Thyroid gland (tissue), 4 donors: ENCODE data around the gene SEPTIN8. TPM values are rescaled to one million over a fixed set of nuclear protein-coding genes. Genes with fewer than 3 reads are reported as not detected.
A peak's percentile ranks its signal among the peaks of the same experiment; 100 is the strongest.

ENCODE experiments used
- DNase-seq, 2 donors: peaks; one replicate each; pipeline ENCODE4 v3.0.0-alpha.2; 2019
- H3K27ac ChIP-seq, 3 donors: fragments of 200-600 bp; sonication (generic); 1 replicate in 2 of 3; 2 replicates in 1 of 3; pipeline ENCODE4 v1.5.1; 2016 to 2019; ENCODE audit warnings: mild to moderate bottlenecking in 1 of 3, moderate library complexity in 1 of 3
- H3K27me3 ChIP-seq: fragments of 200-600 bp; sonication (generic); one replicate; pipeline ENCODE4 v1.5.1; 2019
- H3K36me3 ChIP-seq, 2 donors: fragments of 200-600 bp; sonication (generic); one replicate each; pipeline ENCODE4 v1.5.1; 2016 to 2019
- H3K4me1 ChIP-seq, 2 donors: fragments of 200-600 bp; sonication (generic); one replicate each; pipeline ENCODE4 v1.5.1; 2017 to 2019
- H3K4me3 ChIP-seq, 3 donors: fragments of 200-600 bp; sonication (generic); replicated peaks in 1 of 3; 1 replicate in 2 of 3; 2 replicates in 1 of 3; pipeline ENCODE4 v1.5.1; 2016; ENCODE audit warnings: mild to moderate bottlenecking in 1 of 3
- H3K9me3 ChIP-seq: fragments of 200-600 bp; sonication (generic); one replicate; pipeline ENCODE4 v1.5.1; 2017
- CTCF ChIP-seq, 6 experiments: fragments of 200-600 bp in 3 of 6; fragments of 450-650 bp in 3 of 6; sonication (generic) in 3 of 6; IDR thresholded peaks; one replicate each; pipeline ENCODE4 v1.5.1; 2016 to 2019; ENCODE audit warnings: antibody characterized with exemption in 6 of 6, mild to moderate bottlenecking in 2 of 6, inconsistent platforms in 1 of 6, moderate library complexity in 1 of 6
- POLR2A ChIP-seq, 2 donors: fragments of 450-650 bp; IDR thresholded peaks; one replicate each; pipeline ENCODE4 v1.6.1; 2017; ENCODE audit warnings: antibody characterized with exemption in 2 of 2, mild to moderate bottlenecking in 2 of 2, moderate library complexity in 1 of 2
- WGBS, 2 donors: methylation state at CpG; one replicate each; pipeline ENCODE4 v1.1.5; 2017; 5-methylcytosine and 5-hydroxymethylcytosine counted together
- intact Hi-C: fragments of 100-400 bp; cut with DNase I; formaldehyde crosslinking; loops from one replicate; pipeline ENCODE4 v1.15.1; 2023
- total RNA-seq, 4 donors: library from RNA; depleted of rRNA; stranded (reverse); fragments of >200 nt; gene quantifications; one replicate each; pipeline ENCODE4 v1.2.3, GENCODE V29; 2016

The SEPTIN8 gene
- total RNA-seq, 4 donors from 2014 or later: 41.9 to 57.7 (median 46.7) TPM

- intact Hi-C loops: no loop called here
- Histone ChIP-seq H3K4me1 (peaks cover 6 to 10% of the 10 kb centered on the region in 2 donors), H3K4me3 (peak within 1 kb of the TSS in 2 of 3 donors; percentile 30 to 52), H3K27ac (peak within 1 kb of the TSS in 2 of 3 donors; percentile 36 to 38), H3K9me3 (no peaks in the 10 kb centered on the region), H3K27me3 (no peaks in the 10 kb centered on the region), H3K36me3 (no peaks in the 10 kb centered on the region)
- 4 to 8% methylated on average over 22 to 33 of the region's 68 CpGs for WGBS, 2 donors
- peak; percentile 64 to 69 for DNase-seq
- TF ChIP-seq POLR2A (IDR thresholded peaks at IDR 0.05): peak in 1 of 2 donors; percentile 10
- TF ChIP-seq CTCF (IDR thresholded peaks at IDR 0.05): no peak
These were observed 36.0 kb upstream of the SEPTIN8 start, which contains the start of gene SOWAHA for GRCh38 chr5:132812781-132813598. SOWAHA (plus strand) TSS chr5:132813302; CDS start chr5:132813622, 320 bp downstream.

GRCh38 chr5:132812123-132812765, 35.2 kb upstream of the SEPTIN8 start:
- no peak overlapping the region for H3K4me3 ChIP-seq
- WGBS, 2 donors: 47 to 53% methylated on average over 18 of the region's 18 CpGs
- H3K9me3 ChIP-seq: no peaks in the 10 kb centered on the region
- no peak for DNase-seq
- no peaks in the 10 kb centered on the region for H3K27me3 ChIP-seq
- intact Hi-C loops: no loop called here
- H3K4me1 ChIP-seq: peaks cover 6 to 10% of the 10 kb centered on the region in 2 donors
- no peak overlapping the region for H3K27ac ChIP-seq
- no peaks in the 10 kb centered on the region for H3K36me3 ChIP-seq
- TF ChIP-seq POLR2A (IDR thresholded peaks at IDR 0.05): no peak
- no peak for TF ChIP-seq CTCF (IDR thresholded peaks at IDR 0.05)

- no peak overlapping the region for H3K4me3 ChIP-seq
- intact Hi-C loops: no loop called here
- H3K27ac ChIP-seq: no peak overlapping the region
- DNase-seq: no peak
- no peaks in the 10 kb centered on the region for H3K27me3 ChIP-seq
- TF ChIP-seq POLR2A (IDR thresholded peaks at IDR 0.05) (no peak), CTCF (IDR thresholded peaks at IDR 0.05) (no peak)
- 88% methylated on average over 5 of the region's 5 CpGs for WGBS, 2 donors
- H3K4me1 ChIP-seq: peaks cover 6 to 10% of the 10 kb centered on the region in 2 donors
- H3K9me3 ChIP-seq: no peaks in the 10 kb centered on the region
- H3K36me3 ChIP-seq: no peaks in the 10 kb centered on the region
These were observed 33.6 kb upstream of the SEPTIN8 start for GRCh38 chr5:132810605-132811004.

GRCh38 chr5:132808866-132809265, 31.8 kb upstream of the SEPTIN8 start:
- DNase-seq: no peak
- Histone ChIP-seq H3K27me3 (no peaks in the 10 kb centered on the region), H3K9me3 (no peaks in the 10 kb centered on the region), H3K4me1 (peaks cover 3 to 6% of the 10 kb centered on the region in 2 donors), H3K36me3 (no peaks in the 10 kb centered on the region), H3K27ac (no peak overlapping the region), H3K4me3 (no peak overlapping the region)
- intact Hi-C loops: no loop called here
- TF ChIP-seq POLR2A (IDR thresholded peaks at IDR 0.05) (no peak), CTCF (IDR thresholded peaks at IDR 0.05) (no peak)
- WGBS, 2 donors: 46 to 57% methylated on average over 3 of the region's 3 CpGs

GRCh38 chr5:132808448-132808847, 31.4 kb upstream of the SEPTIN8 start:
- intact Hi-C loops: no loop called here
- Histone ChIP-seq H3K27ac (no peak overlapping the region), H3K9me3 (no peaks in the 10 kb centered on the region), H3K27me3 (no peaks in the 10 kb centered on the region), H3K36me3 (no peaks in the 10 kb centered on the region), H3K4me1 (peaks cover 0 to 6% of the 10 kb centered on the region in 2 donors), H3K4me3 (no peak overlapping the region)
- TF ChIP-seq POLR2A (IDR thresholded peaks at IDR 0.05): no peak
- no peak for TF ChIP-seq CTCF (IDR thresholded peaks at IDR 0.05)
- DNase-seq: no peak
- 48 to 63% methylated on average over 2 of the region's 2 CpGs for WGBS, 2 donors
